Ascending aorta (tissue), 2 donors: ENCODE data around the gene FREM2. TPM values are rescaled to one million over a fixed set of nuclear protein-coding genes. Genes with fewer than 3 reads are reported as not detected.

Source experiments
- DNase-seq, 2 donors: peaks; one replicate each; pipeline ENCODE4 v3.0.0-alpha.2; 2019; ENCODE audit warnings: low spot score in 2 of 2
- H3K27ac ChIP-seq, 2 donors: fragments of 200-600 bp; sonication (generic); one replicate each; pipeline ENCODE4 v1.5.1; 2016 to 2017; ENCODE audit warnings: mild to moderate bottlenecking in 1 of 2
- H3K27me3 ChIP-seq: fragments of 200-600 bp; sonication (generic); one replicate; pipeline ENCODE4 v1.5.1; 2017
- H3K36me3 ChIP-seq, 2 donors: fragments of 200-600 bp; sonication (generic); one replicate each; pipeline ENCODE4 v1.5.1; 2016
- H3K4me1 ChIP-seq, 2 donors: fragments of 200-600 bp; sonication (generic); one replicate each; pipeline ENCODE4 v1.5.1; 2016 to 2017; ENCODE audit warnings: mild to moderate bottlenecking in 1 of 2
- H3K4me3 ChIP-seq, 2 donors: fragments of 200-600 bp; sonication (generic); one replicate each; pipeline ENCODE4 v1.5.1; 2016 to 2017; ENCODE audit warnings: mild to moderate bottlenecking in 1 of 2
- H3K9me3 ChIP-seq, 2 donors: fragments of 200-600 bp; sonication (generic); one replicate each; pipeline ENCODE4 v1.5.1; 2016
- intact Hi-C: fragments of 100-400 bp; cut with DNase I; formaldehyde crosslinking; loops from one replicate; pipeline ENCODE4 v1.15.1; 2023
- total RNA-seq: library from RNA; depleted of rRNA; stranded (reverse); fragments of >200 nt; gene quantifications from one replicate; pipeline ENCODE4 v1.1.0, GENCODE V29; 2016
- TF ChIP-seq, protein P1 (sequence below), 3 experiments: fragments of 200-600 bp in 2 of 3; fragments of 450-650 bp in 1 of 3; sonication (generic) in 2 of 3; IDR thresholded peaks; one replicate each; pipeline ENCODE4 v1.5.1; 2016 to 2019; ENCODE audit warnings: antibody characterized with exemption in 3 of 3, mild to moderate bottlenecking in 1 of 3, moderate library complexity in 1 of 3

FREM2 gene
- total RNA-seq, 1 donor from 2014 or later = not detected

GRCh38 chr13:38814331-38814730 is 127.5 kb downstream of the FREM2 start:
- intact Hi-C loops = no loop called here
- TF ChIP-seq, protein P1, sequence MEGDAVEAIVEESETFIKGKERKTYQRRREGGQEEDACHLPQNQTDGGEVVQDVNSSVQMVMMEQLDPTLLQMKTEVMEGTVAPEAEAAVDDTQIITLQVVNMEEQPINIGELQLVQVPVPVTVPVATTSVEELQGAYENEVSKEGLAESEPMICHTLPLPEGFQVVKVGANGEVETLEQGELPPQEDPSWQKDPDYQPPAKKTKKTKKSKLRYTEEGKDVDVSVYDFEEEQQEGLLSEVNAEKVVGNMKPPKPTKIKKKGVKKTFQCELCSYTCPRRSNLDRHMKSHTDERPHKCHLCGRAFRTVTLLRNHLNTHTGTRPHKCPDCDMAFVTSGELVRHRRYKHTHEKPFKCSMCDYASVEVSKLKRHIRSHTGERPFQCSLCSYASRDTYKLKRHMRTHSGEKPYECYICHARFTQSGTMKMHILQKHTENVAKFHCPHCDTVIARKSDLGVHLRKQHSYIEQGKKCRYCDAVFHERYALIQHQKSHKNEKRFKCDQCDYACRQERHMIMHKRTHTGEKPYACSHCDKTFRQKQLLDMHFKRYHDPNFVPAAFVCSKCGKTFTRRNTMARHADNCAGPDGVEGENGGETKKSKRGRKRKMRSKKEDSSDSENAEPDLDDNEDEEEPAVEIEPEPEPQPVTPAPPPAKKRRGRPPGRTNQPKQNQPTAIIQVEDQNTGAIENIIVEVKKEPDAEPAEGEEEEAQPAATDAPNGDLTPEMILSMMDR (IDR thresholded peaks at IDR 0.05) = no peak
- H3K9me3 ChIP-seq = peaks cover 0 to 13% of the 10 kb centered on the region in 2 donors
- no peaks in the 10 kb centered on the region for H3K36me3 ChIP-seq
- no peak overlapping the region for H3K27ac ChIP-seq
- DNase-seq = no peak
- H3K4me3 ChIP-seq = no peak overlapping the region
- H3K27me3 ChIP-seq = no peaks in the 10 kb centered on the region
- H3K4me1 ChIP-seq = no peaks in the 10 kb centered on the region

GRCh38 chr13:38819053-38819452 is 132.2 kb downstream of the FREM2 start:
- no peak overlapping the region for H3K27ac ChIP-seq
- no peaks in the 10 kb centered on the region for H3K9me3 ChIP-seq
- no peaks in the 10 kb centered on the region for H3K27me3 ChIP-seq
- DNase-seq = no peak
- intact Hi-C loops = no loop called here
- TF ChIP-seq, protein P1 (IDR thresholded peaks at IDR 0.05) = no peak
- H3K4me1 ChIP-seq = no peaks in the 10 kb centered on the region
- no peak overlapping the region for H3K4me3 ChIP-seq
- H3K36me3 ChIP-seq = no peaks in the 10 kb centered on the region

- no peak for DNase-seq
- H3K4me3 ChIP-seq = no peak overlapping the region
- H3K36me3 ChIP-seq = no peaks in the 10 kb centered on the region
- no peaks in the 10 kb centered on the region for H3K27me3 ChIP-seq
- intact Hi-C loops = no loop called here
- TF ChIP-seq, protein P1 (IDR thresholded peaks at IDR 0.05) = no peak
- no peaks in the 10 kb centered on the region for H3K4me1 ChIP-seq
- no peaks in the 10 kb centered on the region for H3K9me3 ChIP-seq
- H3K27ac ChIP-seq = no peak overlapping the region
Measured at GRCh38 chr13:38819596-38819995, 132.7 kb downstream of the FREM2 start.

GRCh38 chr13:38821770-38822551 is 135.1 kb downstream of the FREM2 start:
- intact Hi-C loops = no loop called here
- TF ChIP-seq, protein P1 (IDR thresholded peaks at IDR 0.05) = no peak
- H3K27ac ChIP-seq = no peak overlapping the region
- H3K4me1 ChIP-seq = no peaks in the 10 kb centered on the region
- no peaks in the 10 kb centered on the region for H3K36me3 ChIP-seq
- no peak overlapping the region for H3K4me3 ChIP-seq
- DNase-seq = no peak
- H3K9me3 ChIP-seq = no peaks in the 10 kb centered on the region
- no peaks in the 10 kb centered on the region for H3K27me3 ChIP-seq

GRCh38 chr13:38824342-38824741 is 137.5 kb downstream of the FREM2 start:
- Histone ChIP-seq H3K4me1 (no peaks in the 10 kb centered on the region), H3K4me3 (no peak overlapping the region), H3K9me3 (no peaks in the 10 kb centered on the region), H3K36me3 (no peaks in the 10 kb centered on the region), H3K27me3 (no peaks in the 10 kb centered on the region), H3K27ac (no peak overlapping the region)
- TF ChIP-seq, protein P1 (IDR thresholded peaks at IDR 0.05) = no peak
- no peak for DNase-seq
- intact Hi-C loops = no loop called here
